KMS-11 (cell line): ENCODE results near the gene RNF144A.

ENCODE experiments used
- H2AFZ ChIP-seq: fragments of 200-600 bp; sonication (generic); 2 replicates; pipeline ENCODE4 v1.6.1; 2016; ENCODE audit warnings: antibody characterized with exemption, mixed run types, low read depth
- H3K27ac ChIP-seq: fragments of 200-600 bp; sonication (generic); 2 replicates; pipeline ENCODE4 v1.6.1; 2016; ENCODE audit warnings: mild to moderate bottlenecking, mixed run types
- H3K27me3 ChIP-seq: fragments of 200-600 bp; sonication (generic); 2 replicates; pipeline ENCODE4 v1.6.1; 2017; ENCODE audit warnings: mild to moderate bottlenecking, low read depth, mixed run types, moderate library complexity; ENCODE audit not compliant: insufficient read depth
- H3K36me3 ChIP-seq: fragments of 200-600 bp; sonication (generic); 2 replicates; pipeline ENCODE4 v1.6.1; 2017; ENCODE audit warnings: mild to moderate bottlenecking, mixed run types; ENCODE audit not compliant: insufficient read depth
- H3K4me1 ChIP-seq: fragments of 200-600 bp; sonication (generic); 2 replicates; pipeline ENCODE4 v1.6.1; 2016; ENCODE audit warnings: mild to moderate bottlenecking, low read depth, mixed run types; ENCODE audit not compliant: poor library complexity, severe bottlenecking
- H3K4me2 ChIP-seq: fragments of 200-600 bp; sonication (generic); 2 replicates; pipeline ENCODE4 v1.7.0; 2016; ENCODE audit warnings: mild to moderate bottlenecking, mixed run types
- H3K4me3 ChIP-seq: fragments of 200-600 bp; sonication (generic); IDR thresholded peaks from 2 replicates; pipeline ENCODE4 v1.6.1; 2017; ENCODE audit warnings: low read depth, low read length, mixed read lengths; ENCODE audit not compliant: insufficient read depth
- H3K79me2 ChIP-seq: fragments of 200-600 bp; sonication (generic); 2 replicates; pipeline ENCODE4 v1.6.1; 2016; ENCODE audit warnings: low read depth, mixed run types; ENCODE audit not compliant: insufficient read depth
- H3K9ac ChIP-seq: fragments of 200-600 bp; sonication (generic); 2 replicates; pipeline ENCODE4 v1.6.1; 2016; ENCODE audit warnings: mild to moderate bottlenecking, mixed run types
- H4K20me1 ChIP-seq: fragments of 200-600 bp; sonication (generic); 2 replicates; pipeline ENCODE4 v1.6.1; 2016; ENCODE audit warnings: mild to moderate bottlenecking, mixed run types; ENCODE audit not compliant: insufficient read depth
- CTCF ChIP-seq: fragments of 200-600 bp; sonication (generic); conservative IDR thresholded peaks from 2 replicates; pipeline ENCODE4 v1.6.1; 2017; ENCODE audit warnings: low read depth, mild to moderate bottlenecking, antibody characterized with exemption, low read length, moderate library complexity, mixed read lengths

Gene RNF144A

GRCh38 chr2:7013471-7014160 lies 96.4 kb downstream of the RNF144A start:
- Histone ChIP-seq H3K4me3 (no peak overlapping the region), H3K79me2 (no peaks in the 10 kb centered on the region), H2AFZ (no peak overlapping the region), H3K27ac (no peak overlapping the region), H3K4me1 (no peaks in the 10 kb centered on the region), H3K9ac (no peak overlapping the region), H3K4me2 (no peak overlapping the region), H4K20me1 (no peaks in the 10 kb centered on the region), H3K27me3 (no peaks in the 10 kb centered on the region), H3K36me3 (no peaks in the 10 kb centered on the region)
- no peak for TF ChIP-seq CTCF

GRCh38 chr2:7014174-7014640 lies 97.0 kb downstream of the RNF144A start:
- TF ChIP-seq CTCF, result no peak
- no peak overlapping the region for H3K4me2 ChIP-seq

GRCh38 chr2:7015007-7015950 lies 98.1 kb downstream of the RNF144A start:
- no peak overlapping the region for H3K27ac ChIP-seq
- H3K27me3 ChIP-seq, result no peaks in the 10 kb centered on the region
- no peak overlapping the region for H2AFZ ChIP-seq
- no peak overlapping the region for H3K4me3 ChIP-seq
- no peaks in the 10 kb centered on the region for H3K4me1 ChIP-seq
- no peaks in the 10 kb centered on the region for H4K20me1 ChIP-seq
- H3K4me2 ChIP-seq, result no peak overlapping the region
- no peak overlapping the region for H3K9ac ChIP-seq
- no peaks in the 10 kb centered on the region for H3K79me2 ChIP-seq
- TF ChIP-seq CTCF, result no peak
- no peaks in the 10 kb centered on the region for H3K36me3 ChIP-seq

More at GRCh38 chr2:7014174-7014640, 97.0 kb downstream of the RNF144A start:
- H2AFZ ChIP-seq, result no peak overlapping the region
- H3K9ac ChIP-seq, result no peak overlapping the region
- no peaks in the 10 kb centered on the region for H4K20me1 ChIP-seq
- no peaks in the 10 kb centered on the region for H3K27me3 ChIP-seq
- no peak overlapping the region for H3K27ac ChIP-seq
- H3K36me3 ChIP-seq, result no peaks in the 10 kb centered on the region
- H3K4me1 ChIP-seq, result no peaks in the 10 kb centered on the region
- H3K79me2 ChIP-seq, result no peaks in the 10 kb centered on the region
- H3K4me3 ChIP-seq, result no peak overlapping the region

- Histone ChIP-seq H3K36me3 (no peaks in the 10 kb centered on the region), H3K27ac (no peak overlapping the region), H3K4me1 (no peaks in the 10 kb centered on the region), H3K4me2 (no peak overlapping the region), H3K9ac (no peak overlapping the region), H4K20me1 (no peaks in the 10 kb centered on the region), H3K4me3 (no peak overlapping the region), H3K79me2 (no peaks in the 10 kb centered on the region), H3K27me3 (no peaks in the 10 kb centered on the region), H2AFZ (no peak overlapping the region)
- no peak for TF ChIP-seq CTCF
Observed at GRCh38 chr2:7016148-7016547, 98.9 kb downstream of the RNF144A start.
